Stimulated activated memory B cell treated with anti-CD40 and anti-IgM and Interleukin-4, amounts not matched to agents 10 μg/mL and 1 μg/mL and 100 μg/mL, for 72 hours (primary cell): Measurements from ENCODE around the gene CELF2.

Source experiments
- ATAC-seq: fragments of 150-1000 bp; cut with Tn5 transposase; 2 replicates; pipeline ENCODE4 v1.10.0; 2021
- H3K27ac Mint-ChIP-seq: one replicate; pipeline ENCODE4 v1.8.0; 2022; ENCODE audit warnings: mild to moderate bottlenecking, mixed read lengths
- H3K27me3 Mint-ChIP-seq: one replicate; pipeline ENCODE4 v1.8.0; 2022; ENCODE audit warnings: mixed read lengths
- H3K36me3 Mint-ChIP-seq: one replicate; pipeline ENCODE4 v1.8.0; 2022; ENCODE audit warnings: mixed read lengths
- H3K4me1 Mint-ChIP-seq: one replicate; pipeline ENCODE4 v1.8.0; 2022; ENCODE audit warnings: mixed read lengths
- H3K4me3 Mint-ChIP-seq: one replicate; pipeline ENCODE4 v1.8.0; 2022; ENCODE audit warnings: mild to moderate bottlenecking, moderate library complexity, mixed read lengths
- H3K9me3 Mint-ChIP-seq: one replicate; pipeline ENCODE4 v1.8.0; 2022; ENCODE audit warnings: mixed read lengths

Gene CELF2

GRCh38 chr10:11229893-11230292 lies 212.2 kb downstream of the CELF2 start:
- H3K27me3 Mint-ChIP-seq = no peaks in the 10 kb centered on the region
- H3K27ac Mint-ChIP-seq = peak overlapping the region; percentile 50
- peaks cover 96% of the 10 kb centered on the region for H3K4me1 Mint-ChIP-seq
- no peak overlapping the region for H3K4me3 Mint-ChIP-seq
- H3K9me3 Mint-ChIP-seq = no peaks in the 10 kb centered on the region
- no peak for ATAC-seq
- peaks cover 69% of the 10 kb centered on the region for H3K36me3 Mint-ChIP-seq

- Mint-ChIP-seq H3K4me1 (peaks cover 96% of the 10 kb centered on the region), H3K27ac (peak overlapping the region; percentile 50), H3K4me3 (peak overlapping the region; percentile 12), H3K9me3 (no peaks in the 10 kb centered on the region), H3K36me3 (peaks cover 68% of the 10 kb centered on the region), H3K27me3 (no peaks in the 10 kb centered on the region)
- ATAC-seq = no peak
Observed at GRCh38 chr10:11230498-11231167, 213.0 kb downstream of the CELF2 start.

- Mint-ChIP-seq H3K9me3 (no peaks in the 10 kb centered on the region), H3K27me3 (no peaks in the 10 kb centered on the region), H3K36me3 (peaks cover 64% of the 10 kb centered on the region), H3K4me1 (peaks cover 96% of the 10 kb centered on the region), H3K27ac (peak overlapping the region; percentile 50), H3K4me3 (no peak overlapping the region)
- ATAC-seq = no peak
Observed at GRCh38 chr10:11231285-11231684, 213.6 kb downstream of the CELF2 start.

- no peak for ATAC-seq
- H3K9me3 Mint-ChIP-seq = no peaks in the 10 kb centered on the region
- H3K27ac Mint-ChIP-seq = peak overlapping the region; percentile 83
- peaks cover 69% of the 10 kb centered on the region for H3K36me3 Mint-ChIP-seq
- H3K27me3 Mint-ChIP-seq = no peaks in the 10 kb centered on the region
- no peak overlapping the region for H3K4me3 Mint-ChIP-seq
- peaks cover 96% of the 10 kb centered on the region for H3K4me1 Mint-ChIP-seq
Observed at GRCh38 chr10:11232222-11232961, 214.7 kb downstream of the CELF2 start.

- H3K9me3 Mint-ChIP-seq = no peaks in the 10 kb centered on the region
- ATAC-seq = no peak
- H3K27me3 Mint-ChIP-seq = no peaks in the 10 kb centered on the region
- H3K27ac Mint-ChIP-seq = peak overlapping the region; percentile 83
- H3K4me3 Mint-ChIP-seq = no peak overlapping the region
- H3K4me1 Mint-ChIP-seq = peaks cover 86% of the 10 kb centered on the region
- peaks cover 67% of the 10 kb centered on the region for H3K36me3 Mint-ChIP-seq
Observed at GRCh38 chr10:11234857-11235531, 217.3 kb downstream of the CELF2 start.

- ATAC-seq = peak; percentile 79
- H3K9me3 Mint-ChIP-seq = no peaks in the 10 kb centered on the region
- H3K27ac Mint-ChIP-seq = peak overlapping the region; percentile 83
- H3K36me3 Mint-ChIP-seq = peaks cover 59% of the 10 kb centered on the region
- H3K4me1 Mint-ChIP-seq = peaks cover 86% of the 10 kb centered on the region
- peak overlapping the region; percentile 22 for H3K4me3 Mint-ChIP-seq
- no peaks in the 10 kb centered on the region for H3K27me3 Mint-ChIP-seq
Observed at GRCh38 chr10:11235771-11236170, 218.1 kb downstream of the CELF2 start.

- no peaks in the 10 kb centered on the region for H3K9me3 Mint-ChIP-seq
- peak overlapping the region; percentile 83 for H3K27ac Mint-ChIP-seq
- peak overlapping the region; percentile 4 for H3K4me3 Mint-ChIP-seq
- peaks cover 55% of the 10 kb centered on the region for H3K36me3 Mint-ChIP-seq
- H3K27me3 Mint-ChIP-seq = no peaks in the 10 kb centered on the region
- peak; percentile 80 for ATAC-seq
- H3K4me1 Mint-ChIP-seq = peaks cover 81% of the 10 kb centered on the region
Observed at GRCh38 chr10:11236234-11236633, 218.6 kb downstream of the CELF2 start.

- H3K27ac Mint-ChIP-seq = peak overlapping the region; percentile 83
- no peaks in the 10 kb centered on the region for H3K27me3 Mint-ChIP-seq
- peak; percentile 28 for ATAC-seq
- H3K36me3 Mint-ChIP-seq = peaks cover 44% of the 10 kb centered on the region
- H3K4me1 Mint-ChIP-seq = peaks cover 72% of the 10 kb centered on the region
- peak overlapping the region; percentile 11 for H3K4me3 Mint-ChIP-seq
- H3K9me3 Mint-ChIP-seq = no peaks in the 10 kb centered on the region
Observed at GRCh38 chr10:11237571-11237970, 219.9 kb downstream of the CELF2 start.

- no peak for ATAC-seq
- Mint-ChIP-seq H3K4me1 (peaks cover 59% of the 10 kb centered on the region), H3K36me3 (peaks cover 36% of the 10 kb centered on the region), H3K9me3 (no peaks in the 10 kb centered on the region), H3K27ac (no peak overlapping the region), H3K4me3 (no peak overlapping the region), H3K27me3 (no peaks in the 10 kb centered on the region)
Observed at GRCh38 chr10:11238893-11239292, 221.2 kb downstream of the CELF2 start.

GRCh38 chr10:11240641-11241040 lies 223.0 kb downstream of the CELF2 start:
- Mint-ChIP-seq H3K27ac (no peak overlapping the region), H3K9me3 (no peaks in the 10 kb centered on the region), H3K4me3 (no peak overlapping the region), H3K4me1 (peaks cover 41% of the 10 kb centered on the region), H3K27me3 (no peaks in the 10 kb centered on the region), H3K36me3 (peaks cover 24% of the 10 kb centered on the region)
- ATAC-seq = no peak

- peak overlapping the region; percentile 90 for H3K4me3 Mint-ChIP-seq
- no peaks in the 10 kb centered on the region for H3K27me3 Mint-ChIP-seq
- no peak overlapping the region for H3K27ac Mint-ChIP-seq
- peaks cover 21% of the 10 kb centered on the region for H3K4me1 Mint-ChIP-seq
- ATAC-seq = peak; percentile 79
- H3K36me3 Mint-ChIP-seq = peaks cover 13% of the 10 kb centered on the region
- H3K9me3 Mint-ChIP-seq = no peaks in the 10 kb centered on the region
Observed at GRCh38 chr10:11242443-11243387, 225.0 kb downstream of the CELF2 start.

- H3K4me1 Mint-ChIP-seq = peaks cover 15% of the 10 kb centered on the region
- peaks cover 13% of the 10 kb centered on the region for H3K36me3 Mint-ChIP-seq
- H3K9me3 Mint-ChIP-seq = no peaks in the 10 kb centered on the region
- H3K4me3 Mint-ChIP-seq = peak overlapping the region; percentile 90
- no peaks in the 10 kb centered on the region for H3K27me3 Mint-ChIP-seq
- no peak overlapping the region for H3K27ac Mint-ChIP-seq
- ATAC-seq = peak; percentile 3
Observed at GRCh38 chr10:11243425-11244222, 226.0 kb downstream of the CELF2 start.

- H3K27ac Mint-ChIP-seq = no peak overlapping the region
- ATAC-seq = peak; percentile 35
- H3K4me1 Mint-ChIP-seq = peaks cover 20% of the 10 kb centered on the region
- peaks cover 25% of the 10 kb centered on the region for H3K36me3 Mint-ChIP-seq
- H3K9me3 Mint-ChIP-seq = no peaks in the 10 kb centered on the region
- H3K27me3 Mint-ChIP-seq = no peaks in the 10 kb centered on the region
- no peak overlapping the region for H3K4me3 Mint-ChIP-seq
Observed at GRCh38 chr10:11245095-11245479, 227.4 kb downstream of the CELF2 start.

GRCh38 chr10:11245510-11245909 lies 227.8 kb downstream of the CELF2 start:
- peak; percentile 81 for ATAC-seq
- Mint-ChIP-seq H3K4me1 (peaks cover 20% of the 10 kb centered on the region), H3K9me3 (no peaks in the 10 kb centered on the region), H3K27ac (no peak overlapping the region), H3K27me3 (no peaks in the 10 kb centered on the region), H3K4me3 (no peak overlapping the region), H3K36me3 (peaks cover 29% of the 10 kb centered on the region)
